COLO668 (cell line): Measurements from ENCODE around the gene GALNT14.

Experiments used
- DNase-seq: peaks from one replicate; lab custom pipeline; 2025; ENCODE audit not compliant: unreplicated experiment; lab: John Stamatoyannopoulos, UW

The GALNT14 gene

DNA sequence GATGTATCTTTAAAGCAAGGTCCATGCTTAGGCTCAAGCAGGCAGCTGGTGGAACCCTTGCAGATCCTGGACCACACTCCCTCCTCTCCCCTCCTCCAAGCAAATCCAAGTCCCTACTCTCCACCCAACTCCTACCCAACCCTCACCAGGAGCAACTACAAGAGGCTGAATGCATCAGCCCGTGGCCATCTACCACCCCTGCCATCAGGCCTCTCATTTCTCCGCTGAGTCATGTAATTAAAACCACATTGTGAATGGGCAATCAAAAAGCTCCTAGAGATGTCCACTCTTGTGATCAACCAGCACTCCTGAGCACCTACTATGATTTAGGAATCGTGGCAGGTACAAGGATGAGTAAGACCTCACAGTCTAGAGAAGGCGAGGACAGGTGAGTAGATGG is 188.8 kb downstream of the GALNT14 start:
- DNase-seq = no peak

GRCh38 chr2:30948857-30949256 is 189.4 kb downstream of the GALNT14 start:
- DNase-seq = no peak

- no peak for DNase-seq
Observed at GRCh38 chr2:30948130-30948529, 190.1 kb downstream of the GALNT14 start.

GRCh38 chr2:30947686-30948085 is 190.6 kb downstream of the GALNT14 start:
- DNase-seq = peak; percentile 2

GRCh38 chr2:30942419-30942818 is 195.8 kb downstream of the GALNT14 start:
- DNase-seq = no peak

DNA sequence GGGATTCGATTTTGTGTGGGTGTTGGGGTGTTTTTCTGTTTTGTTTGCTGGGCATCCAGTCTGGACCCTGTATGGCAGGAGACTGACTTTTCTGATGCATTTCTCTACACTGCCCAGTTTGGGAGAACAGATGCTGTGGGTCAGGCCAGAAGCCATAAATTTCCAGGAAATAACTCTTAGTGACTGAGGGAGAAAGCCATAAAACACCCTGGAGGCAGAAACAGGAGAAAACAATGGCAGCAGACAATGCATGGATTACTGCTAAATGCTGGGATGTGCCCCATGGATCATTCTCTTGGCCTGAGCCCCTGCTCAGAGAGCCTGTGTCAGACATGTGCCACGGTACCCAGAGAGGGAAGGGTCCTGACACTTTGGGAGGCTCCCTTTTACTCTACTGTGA is 197.4 kb downstream of the GALNT14 start:
- DNase-seq = no peak

GRCh38 chr2:30939364-30939763 is 198.9 kb downstream of the GALNT14 start:
- no peak for DNase-seq

GRCh38 chr2:30938196-30938595 is 200.0 kb downstream of the GALNT14 start:
- no peak for DNase-seq

GRCh38 chr2:30936977-30937376 is 201.3 kb downstream of the GALNT14 start:
- no peak for DNase-seq

DNA sequence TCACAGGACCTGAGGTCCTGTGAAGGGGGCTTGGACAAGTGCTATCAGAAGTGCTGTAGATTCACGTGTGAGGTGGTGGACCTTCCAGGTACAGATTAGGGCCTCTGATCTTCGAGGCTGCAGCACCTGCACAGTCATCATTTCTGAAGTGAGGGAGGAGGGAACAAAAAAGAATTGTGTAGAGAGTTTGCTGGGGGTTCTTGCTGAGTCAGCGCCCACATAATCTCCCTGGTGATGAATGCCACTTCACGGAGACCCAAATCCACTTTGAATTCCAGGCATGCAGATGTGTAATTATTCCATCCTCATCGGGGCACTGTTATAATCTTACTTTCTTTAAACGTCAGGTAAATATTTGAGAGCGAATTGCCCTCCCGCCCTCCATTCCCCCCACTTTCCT is 202.4 kb downstream of the GALNT14 start:
- no peak for DNase-seq

- DNase-seq = no peak
Observed at GRCh38 chr2:30934066-30934465, 204.2 kb downstream of the GALNT14 start.

GRCh38 chr2:30933496-30933895 is 204.7 kb downstream of the GALNT14 start:
- no peak for DNase-seq

DNA sequence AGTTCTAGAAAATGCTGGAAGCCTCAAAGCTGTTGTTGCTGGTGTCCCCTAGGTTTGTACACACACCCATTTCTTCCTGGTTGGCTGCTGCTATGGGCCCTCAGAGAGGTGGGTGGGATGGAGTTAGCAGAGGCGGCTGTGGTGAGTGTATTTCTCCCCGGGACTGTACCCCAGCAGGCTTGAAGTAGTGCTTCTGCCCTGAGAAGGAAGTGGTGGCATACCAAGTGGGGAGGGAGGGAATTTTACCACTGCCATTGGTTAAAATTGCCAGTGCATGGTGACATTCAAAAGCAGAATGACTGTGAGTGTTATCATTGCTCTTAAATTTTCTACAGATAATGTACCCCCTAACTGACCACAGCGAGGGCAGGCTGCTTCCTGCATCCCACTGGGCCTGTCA is 205.4 kb downstream of the GALNT14 start:
- DNase-seq = no peak

DNA sequence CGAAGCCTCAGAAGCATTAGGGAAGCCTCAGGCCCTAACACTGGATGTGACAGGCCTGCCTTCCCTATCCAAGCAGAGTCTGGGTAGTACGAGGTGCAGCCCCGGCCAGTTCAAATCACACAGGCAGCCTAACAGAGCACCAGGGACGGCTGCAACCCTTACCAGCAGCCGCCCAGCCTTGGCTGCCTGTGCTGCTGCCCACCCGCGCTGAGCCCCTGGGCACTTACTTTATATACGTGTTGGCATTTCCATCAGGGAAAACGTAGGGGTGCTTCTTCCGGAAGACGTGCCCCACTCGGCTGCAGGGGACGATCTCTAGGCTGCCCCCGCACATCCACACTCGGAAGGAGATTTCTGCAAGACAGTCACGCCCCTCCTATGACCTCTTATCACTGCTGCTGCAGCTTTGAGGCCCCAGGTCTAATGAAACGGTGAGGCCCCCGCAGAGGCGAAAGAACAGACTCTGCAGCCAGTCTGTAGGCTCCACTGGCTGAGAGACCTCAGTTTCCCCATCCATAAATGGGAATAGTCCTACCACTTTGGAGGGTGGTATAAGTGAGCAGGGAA is 206.3 kb downstream of the GALNT14 start:
- no peak for DNase-seq

GRCh38 chr2:30930716-30931115 is 207.5 kb downstream of the GALNT14 start:
- no peak for DNase-seq

DNA sequence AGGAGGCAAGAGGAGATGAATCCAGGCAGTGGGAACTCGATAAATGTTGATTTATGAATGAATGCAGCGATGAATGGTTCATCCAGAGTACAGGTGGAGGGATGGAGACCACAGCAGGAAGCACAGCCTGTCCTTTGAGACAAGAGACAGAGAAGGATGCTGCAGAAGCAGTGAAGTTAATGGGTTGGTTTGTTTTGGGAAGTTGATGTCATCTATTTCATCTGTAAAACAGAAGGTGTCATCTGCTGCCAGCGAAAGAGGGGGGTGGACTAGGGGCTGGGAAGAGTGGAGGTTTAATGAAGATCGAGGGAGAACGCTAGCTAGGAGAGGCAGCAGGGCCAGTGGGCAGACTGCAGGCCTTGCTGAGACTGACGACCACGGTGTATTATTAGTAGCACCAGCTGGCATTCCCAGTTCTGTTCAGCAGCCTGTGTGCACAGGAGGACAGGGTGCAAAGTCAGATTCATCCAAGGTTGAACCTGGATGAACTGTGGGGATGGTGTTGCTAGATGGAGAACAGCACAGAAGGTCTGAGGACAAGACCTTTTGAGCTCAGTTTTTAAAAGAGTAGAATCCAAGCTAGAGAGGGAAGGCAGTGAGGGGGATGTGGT is 210.7 kb downstream of the GALNT14 start:
- no peak for DNase-seq

DNA sequence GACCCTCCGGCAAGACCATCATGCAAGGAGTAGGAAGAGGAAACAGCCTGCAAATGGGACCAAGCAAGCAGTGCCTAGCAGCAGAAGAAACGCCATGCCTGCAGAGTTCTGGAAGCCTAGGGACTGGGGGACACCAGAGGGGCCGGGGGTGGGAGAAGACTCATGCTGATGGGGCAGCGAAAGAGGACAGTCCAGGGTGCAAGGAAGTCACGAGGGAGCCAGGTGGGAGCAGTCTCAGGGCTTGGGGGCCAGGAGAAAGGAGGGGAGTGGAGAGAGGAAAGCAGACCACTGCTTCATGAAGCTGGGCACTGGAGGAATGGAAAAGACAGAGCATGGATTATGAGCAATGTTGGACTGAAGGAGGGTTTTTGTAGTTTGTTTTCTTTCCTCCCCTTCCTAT is 211.6 kb downstream of the GALNT14 start:
- no peak for DNase-seq

GRCh38 chr2:30923623-30924022 is 214.6 kb downstream of the GALNT14 start:
- DNase-seq = no peak

DNA sequence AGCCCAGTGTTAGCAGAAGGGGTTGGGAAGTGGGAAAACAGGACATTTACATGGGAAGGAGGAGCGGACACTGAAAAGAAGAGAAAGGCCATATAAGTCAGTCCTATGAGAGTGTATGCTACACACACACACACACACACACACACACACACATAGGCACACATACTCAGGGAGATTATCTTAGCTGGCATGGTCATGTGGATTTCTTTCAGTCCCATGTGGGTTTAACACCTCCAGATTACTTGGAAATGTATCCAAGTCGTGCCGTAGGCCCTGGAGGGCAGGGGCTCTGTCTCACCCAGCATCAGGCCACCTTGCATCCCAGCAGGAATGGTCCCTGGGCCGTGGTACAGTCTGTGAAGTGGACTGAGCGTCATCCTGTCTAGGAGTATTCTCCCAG is 217.7 kb downstream of the GALNT14 start:
- DNase-seq = no peak

DNA sequence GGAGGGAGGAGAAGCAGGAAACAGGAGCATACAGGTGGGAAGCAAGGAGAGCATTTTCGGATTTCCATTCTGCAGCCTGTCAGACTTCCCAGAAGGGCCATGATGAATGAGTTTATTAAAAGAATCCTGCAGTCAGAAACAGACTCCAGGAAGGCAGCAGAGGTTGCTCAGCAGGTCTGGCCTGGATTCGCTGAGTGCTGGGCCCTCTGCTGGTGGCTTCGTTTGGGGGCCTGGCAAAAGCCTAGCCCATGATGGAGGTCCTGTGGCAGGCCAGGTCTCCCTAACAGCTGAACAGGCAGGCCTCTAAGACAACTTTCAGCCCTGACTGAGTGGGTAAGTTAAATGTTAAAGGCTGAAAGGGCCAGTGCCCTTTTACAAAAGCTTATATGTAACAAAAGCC is 222.8 kb downstream of the GALNT14 start:
- peak; percentile 38 for DNase-seq

DNA sequence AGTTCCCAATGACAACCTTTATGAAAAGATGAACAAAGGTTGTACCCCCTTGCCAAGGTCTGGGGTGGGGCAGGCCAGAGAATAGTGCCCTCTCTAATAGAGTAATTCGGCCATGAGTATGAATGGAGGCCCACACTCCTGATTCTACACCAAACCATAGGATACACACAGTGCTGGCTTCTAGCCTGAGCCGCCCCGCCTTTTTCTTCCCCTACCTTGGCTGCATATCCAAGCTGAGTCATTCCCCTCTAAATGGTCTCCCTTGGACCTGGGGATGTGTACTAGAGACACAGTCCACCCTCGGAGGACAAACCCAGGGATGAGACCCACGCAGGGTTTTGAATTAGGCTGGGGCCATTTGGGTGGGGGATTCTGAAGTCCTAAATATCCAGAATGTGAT is 223.8 kb downstream of the GALNT14 start:
- DNase-seq = no peak

- no peak for DNase-seq
Observed at GRCh38 chr2:30912056-30912455, 226.2 kb downstream of the GALNT14 start.

DNA sequence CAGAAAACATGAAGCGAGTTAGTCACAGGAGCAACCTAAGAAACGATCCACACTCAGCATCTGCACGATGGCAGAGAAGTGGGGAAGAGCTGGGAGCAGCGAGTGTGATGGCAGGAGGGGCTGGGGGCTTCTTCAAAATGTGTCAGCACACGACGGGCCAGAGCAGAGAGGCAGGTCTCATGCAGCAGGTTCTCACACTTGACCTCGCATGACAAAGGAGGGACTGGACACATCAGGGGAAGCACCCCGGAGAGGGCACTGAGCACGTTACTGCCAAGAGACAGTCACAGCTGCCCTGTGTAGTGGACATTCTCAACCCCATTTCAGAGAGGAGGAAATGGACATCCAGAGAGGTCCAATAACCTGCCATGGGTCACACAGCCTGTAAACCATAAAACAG is 226.9 kb downstream of the GALNT14 start:
- DNase-seq = no peak
